Kidney (tissue), 14 donors: Measurements from ENCODE around the gene KCNH4. TPM values are rescaled to one million over a fixed set of nuclear protein-coding genes. Genes with fewer than 3 reads are reported as not detected.

ENCODE experiments used
- DNase-seq, 5 donors: peaks; one replicate each; pipeline ENCODE4 v3.0.0-alpha.2; 2013 to 2020
- FAIRE-seq: peaks from 2 replicates; lab custom pipeline; 2012; peaks lifted over from hg19 to GRCh38; lab: Jason Lieb, UNC
- H3K27ac ChIP-seq, 2 donors: one replicate each; pipeline ENCODE4 v1.7.0; 2013; ENCODE audit warnings: low read depth in 2 of 2, low read length in 2 of 2, inconsistent platforms in 1 of 2
- H3K27me3 ChIP-seq: one replicate; pipeline ENCODE4 v1.7.1; 2013; ENCODE audit warnings: low read length, inconsistent platforms; ENCODE audit not compliant: control insufficient read depth, insufficient read depth
- H3K36me3 ChIP-seq, 3 donors: one replicate each; pipeline versions ENCODE4 v1.7.0 to v1.7.1; 2013; ENCODE audit warnings: low read length in 3 of 3, control low read depth in 1 of 3, inconsistent platforms in 1 of 3; ENCODE audit not compliant: insufficient read depth in 3 of 3, control insufficient read depth in 2 of 3
- H3K4me1 ChIP-seq, 3 donors: one replicate each; pipeline versions ENCODE4 v1.7.0 to v1.7.1; 2013; ENCODE audit warnings: low read length in 3 of 3, inconsistent platforms in 1 of 3, low read depth in 1 of 3; ENCODE audit not compliant: control insufficient read depth in 2 of 3, insufficient read depth in 2 of 3
- H3K4me3 ChIP-seq, 3 donors: one replicate each; pipeline versions ENCODE4 v1.7.0 to v1.8.1; 2013; ENCODE audit warnings: low read length in 3 of 3, control low read depth in 1 of 3, inconsistent platforms in 1 of 3
- H3K9ac ChIP-seq, 3 donors: one replicate each; pipeline versions ENCODE4 v1.7.0 to v1.7.1; 2013; ENCODE audit warnings: low read length in 3 of 3, control low read depth in 1 of 3, inconsistent platforms in 1 of 3
- H3K9me3 ChIP-seq, 3 donors: one replicate each; pipeline versions ENCODE4 v1.7.0 to v1.7.1; 2013; ENCODE audit warnings: low read length in 3 of 3, control low read depth in 1 of 3, inconsistent platforms in 1 of 3; ENCODE audit not compliant: control insufficient read depth in 2 of 3, insufficient read depth in 1 of 3
- CTCF ChIP-seq: IDR thresholded peaks from 3 replicates; pipeline ENCODE4 v1.5.1; 2012; ENCODE audit warnings: mild to moderate bottlenecking, moderate library complexity, borderline replicate concordance; ENCODE audit not compliant: insufficient read depth; ENCODE audit errors: extremely low read depth
- intact Hi-C: fragments of 100-400 bp; cut with DNase I; formaldehyde crosslinking; loops from one replicate; pipeline ENCODE4 v1.11.1; 2022
- polyA plus RNA-seq: library from polyadenylated mRNA; stranded (reverse); fragments of 350-450 nt; fragmentation: Illumina TruSeq; extraction: RNeasy Lipid Tissue Mini Kit (QIAGEN cat#74804); gene quantifications from one replicate; pipeline ENCODE4 v1.2.3, GENCODE V29; 2014; ENCODE audit warnings: low read depth, low replicate concordance; ENCODE audit not compliant: insufficient read depth
- total RNA-seq: library from RNA; stranded (reverse); fragmentation: NEBNext Ultra II Directional; extraction: Animal tissue kit (Norgen Biotek cat#: 25700); gene quantifications from one replicate; pipeline ENCODE4 v1.2.1, GENCODE V29; 2021
- donor health status: control.
- donor health status: control.
- donor health status: control.
- donor health status: control.
- donor health status: control.
- donor health status: DM: yes; HTN: yes; CAD: no.
- donor health status: Normal renal cell carcinoma (clear cell type).

The KCNH4 gene
- total and polyA plus RNA-seq, 2 donors from 2014 or later: 0.35 TPM; not detected in 1

GRCh38 chr17:42138749-42139492 lies 42.0 kb downstream of the KCNH4 start:
- Histone ChIP-seq H3K4me1 (peaks cover 8 to 52% (median 47%) of the 10 kb centered on the region in 3 donors), H3K27ac (peak overlapping the region; percentile 1 to 51), H3K4me3 (no peak overlapping the region), H3K36me3 (peaks cover 0 to 6% (median 0%) of the 10 kb centered on the region in 3 donors), H3K9me3 (no peaks in the 10 kb centered on the region), H3K9ac (peak overlapping the region in 1 of 3 donors; percentile 43), H3K27me3 (no peaks in the 10 kb centered on the region)
- FAIRE-seq (no peak), DNase-seq (peak in 2 of 5 donors; percentile 48 to 64)
- no peak for TF ChIP-seq CTCF
- intact Hi-C loops: no loop called here

GRCh38 chr17:42136654-42137051 lies 44.3 kb downstream of the KCNH4 start:
- TF ChIP-seq CTCF: no peak
- Histone ChIP-seq H3K27ac (peak overlapping the region; percentile 92 to 95), H3K9ac (peak overlapping the region in 2 of 3 donors; percentile 49 to 74), H3K36me3 (peaks cover 0 to 3% (median 0%) of the 10 kb centered on the region in 3 donors), H3K4me1 (peaks cover 11 to 66% (median 64%) of the 10 kb centered on the region in 3 donors), H3K9me3 (no peaks in the 10 kb centered on the region), H3K27me3 (no peaks in the 10 kb centered on the region), H3K4me3 (peak overlapping the region in 2 of 3 donors; percentile 57 to 66)
- DNase-seq (no peak), FAIRE-seq (no peak)
- intact Hi-C loops: no loop called here

GRCh38 chr17:42135664-42136653 lies 45.0 kb downstream of the KCNH4 start:
- H3K9me3 ChIP-seq: no peaks in the 10 kb centered on the region
- intact Hi-C loops: no loop called here
- TF ChIP-seq CTCF: no peak
- no peaks in the 10 kb centered on the region for H3K27me3 ChIP-seq
- FAIRE-seq (peak; percentile 19), DNase-seq (peak in 3 of 5 donors; percentile 50 to 93 (median 81))
- H3K4me1 ChIP-seq: peaks cover 11 to 73% (median 69%) of the 10 kb centered on the region in 3 donors
- peak overlapping the region in 2 of 3 donors; percentile 49 to 74 for H3K9ac ChIP-seq
- H3K4me3 ChIP-seq: peak overlapping the region; percentile 4 to 66 (median 57)
- H3K36me3 ChIP-seq: no peaks in the 10 kb centered on the region
- peak overlapping the region; percentile 92 to 95 for H3K27ac ChIP-seq
